Panc1 (cell line): ENCODE data around the gene GATAD2B.

Experiments
- POLR2AphosphoS5 ChIP-seq: IDR thresholded peaks from 2 replicates; pipeline ENCODE4 v1.6.1; 2012; ENCODE audit warnings: mild to moderate bottlenecking, low read depth, low read length, moderate library complexity
- SIN3A ChIP-seq: IDR thresholded peaks from 2 replicates; pipeline ENCODE4 v1.6.1; 2012; ENCODE audit warnings: low read depth, mild to moderate bottlenecking, low read length, moderate library complexity, borderline replicate concordance; ENCODE audit not compliant: insufficient read depth
- TCF7L2 ChIP-seq: IDR thresholded peaks from 2 replicates; pipeline ENCODE4 v1.6.1; 2011; ENCODE audit warnings: mild to moderate bottlenecking, low read depth, low read length, inconsistent platforms
- TF ChIP-seq, protein P1 (sequence below): fragments of 450-650 bp; IDR thresholded peaks from 2 replicates; pipeline ENCODE4 v1.5.1; 2017; ENCODE audit warnings: mild to moderate bottlenecking
- TF ChIP-seq, protein P2 (sequence below), 2 experiments: IDR thresholded peaks; 2 replicates each; pipeline ENCODE4 v1.6.1; 2011 to 2012; ENCODE audit warnings: low read depth in 2 of 2, control low read depth in 1 of 2, low read length in 1 of 2, mild to moderate bottlenecking in 1 of 2, moderate library complexity in 1 of 2; ENCODE audit not compliant: insufficient read depth in 1 of 2

DNA sequence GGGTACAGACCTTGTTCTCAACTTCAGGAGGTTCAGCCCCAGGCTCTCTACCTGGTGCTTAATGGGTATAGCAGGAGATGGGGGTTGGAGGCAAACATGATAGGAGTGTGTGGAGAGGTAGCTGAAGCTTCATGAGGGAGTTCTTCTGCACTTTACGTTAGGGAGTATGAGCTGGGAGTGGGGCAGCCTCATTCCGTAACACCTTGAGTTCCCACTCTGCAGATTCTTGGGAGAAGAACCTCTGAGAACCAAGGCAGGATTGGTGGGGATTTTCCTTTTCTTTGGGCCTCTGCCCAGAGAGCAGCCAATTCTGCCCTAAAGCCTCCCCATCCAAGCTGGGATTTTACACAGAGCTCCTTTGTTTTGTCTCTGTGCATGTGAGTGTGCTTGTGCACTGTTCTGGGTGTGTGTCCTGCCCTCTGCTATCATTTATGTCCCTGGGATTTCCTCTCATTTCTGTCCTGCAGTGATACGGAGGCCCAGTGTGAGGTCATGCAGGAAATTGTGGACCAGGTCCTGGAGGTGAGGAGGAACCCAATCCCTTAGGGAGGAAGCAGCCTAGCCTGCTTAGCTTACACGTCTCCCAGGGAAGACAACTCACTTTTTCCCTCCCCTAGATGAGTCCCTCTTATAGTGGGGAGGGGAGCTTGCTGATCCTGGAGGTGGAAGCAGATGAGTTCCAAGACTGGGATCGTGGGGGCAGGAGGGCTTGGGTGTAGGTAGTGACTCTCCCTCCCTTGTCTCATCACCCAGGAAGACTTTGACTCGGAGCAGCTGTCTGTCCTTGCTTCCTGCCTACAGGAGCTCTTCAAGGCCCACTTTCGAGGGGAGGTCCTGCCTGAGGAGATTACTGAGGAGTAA, 159.2 kb downstream of the GATAD2B start:
- TF ChIP-seq SIN3A = no peak
- TF ChIP-seq, protein P1, sequence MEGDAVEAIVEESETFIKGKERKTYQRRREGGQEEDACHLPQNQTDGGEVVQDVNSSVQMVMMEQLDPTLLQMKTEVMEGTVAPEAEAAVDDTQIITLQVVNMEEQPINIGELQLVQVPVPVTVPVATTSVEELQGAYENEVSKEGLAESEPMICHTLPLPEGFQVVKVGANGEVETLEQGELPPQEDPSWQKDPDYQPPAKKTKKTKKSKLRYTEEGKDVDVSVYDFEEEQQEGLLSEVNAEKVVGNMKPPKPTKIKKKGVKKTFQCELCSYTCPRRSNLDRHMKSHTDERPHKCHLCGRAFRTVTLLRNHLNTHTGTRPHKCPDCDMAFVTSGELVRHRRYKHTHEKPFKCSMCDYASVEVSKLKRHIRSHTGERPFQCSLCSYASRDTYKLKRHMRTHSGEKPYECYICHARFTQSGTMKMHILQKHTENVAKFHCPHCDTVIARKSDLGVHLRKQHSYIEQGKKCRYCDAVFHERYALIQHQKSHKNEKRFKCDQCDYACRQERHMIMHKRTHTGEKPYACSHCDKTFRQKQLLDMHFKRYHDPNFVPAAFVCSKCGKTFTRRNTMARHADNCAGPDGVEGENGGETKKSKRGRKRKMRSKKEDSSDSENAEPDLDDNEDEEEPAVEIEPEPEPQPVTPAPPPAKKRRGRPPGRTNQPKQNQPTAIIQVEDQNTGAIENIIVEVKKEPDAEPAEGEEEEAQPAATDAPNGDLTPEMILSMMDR = no peak
- TF ChIP-seq, protein P2, sequence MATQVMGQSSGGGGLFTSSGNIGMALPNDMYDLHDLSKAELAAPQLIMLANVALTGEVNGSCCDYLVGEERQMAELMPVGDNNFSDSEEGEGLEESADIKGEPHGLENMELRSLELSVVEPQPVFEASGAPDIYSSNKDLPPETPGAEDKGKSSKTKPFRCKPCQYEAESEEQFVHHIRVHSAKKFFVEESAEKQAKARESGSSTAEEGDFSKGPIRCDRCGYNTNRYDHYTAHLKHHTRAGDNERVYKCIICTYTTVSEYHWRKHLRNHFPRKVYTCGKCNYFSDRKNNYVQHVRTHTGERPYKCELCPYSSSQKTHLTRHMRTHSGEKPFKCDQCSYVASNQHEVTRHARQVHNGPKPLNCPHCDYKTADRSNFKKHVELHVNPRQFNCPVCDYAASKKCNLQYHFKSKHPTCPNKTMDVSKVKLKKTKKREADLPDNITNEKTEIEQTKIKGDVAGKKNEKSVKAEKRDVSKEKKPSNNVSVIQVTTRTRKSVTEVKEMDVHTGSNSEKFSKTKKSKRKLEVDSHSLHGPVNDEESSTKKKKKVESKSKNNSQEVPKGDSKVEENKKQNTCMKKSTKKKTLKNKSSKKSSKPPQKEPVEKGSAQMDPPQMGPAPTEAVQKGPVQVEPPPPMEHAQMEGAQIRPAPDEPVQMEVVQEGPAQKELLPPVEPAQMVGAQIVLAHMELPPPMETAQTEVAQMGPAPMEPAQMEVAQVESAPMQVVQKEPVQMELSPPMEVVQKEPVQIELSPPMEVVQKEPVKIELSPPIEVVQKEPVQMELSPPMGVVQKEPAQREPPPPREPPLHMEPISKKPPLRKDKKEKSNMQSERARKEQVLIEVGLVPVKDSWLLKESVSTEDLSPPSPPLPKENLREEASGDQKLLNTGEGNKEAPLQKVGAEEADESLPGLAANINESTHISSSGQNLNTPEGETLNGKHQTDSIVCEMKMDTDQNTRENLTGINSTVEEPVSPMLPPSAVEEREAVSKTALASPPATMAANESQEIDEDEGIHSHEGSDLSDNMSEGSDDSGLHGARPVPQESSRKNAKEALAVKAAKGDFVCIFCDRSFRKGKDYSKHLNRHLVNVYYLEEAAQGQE (IDR thresholded peaks at IDR 0.05; ENCODE audit: insufficient read depth in 1 of 2, low read depth in 2 of 2, low read length in 1 of 2) = no peak
- no peak for TF ChIP-seq POLR2AphosphoS5
- TF ChIP-seq TCF7L2 = no peak
